Retinal pigment epithelial cell (primary cell): Measurements from ENCODE around the gene DAAM2.
A peak's percentile ranks its signal among the peaks of the same experiment; 100 is the strongest.

Experiments
- DNase-seq: peaks from one replicate; pipeline ENCODE4 v3.0.0-alpha.2; 2010; ENCODE audit warnings: low read depth
- H3K4me3 ChIP-seq: 2 replicates; pipeline ENCODE4 v1.5.1; 2011; ENCODE audit warnings: mild to moderate bottlenecking, low read length, control low read depth, moderate library complexity
- TF ChIP-seq, protein P1 (sequence below): conservative IDR thresholded peaks from 2 replicates; pipeline ENCODE4 v1.5.1; 2011; ENCODE audit warnings: low read depth, low read length, control low read depth, inconsistent platforms

The DAAM2 gene

DNA sequence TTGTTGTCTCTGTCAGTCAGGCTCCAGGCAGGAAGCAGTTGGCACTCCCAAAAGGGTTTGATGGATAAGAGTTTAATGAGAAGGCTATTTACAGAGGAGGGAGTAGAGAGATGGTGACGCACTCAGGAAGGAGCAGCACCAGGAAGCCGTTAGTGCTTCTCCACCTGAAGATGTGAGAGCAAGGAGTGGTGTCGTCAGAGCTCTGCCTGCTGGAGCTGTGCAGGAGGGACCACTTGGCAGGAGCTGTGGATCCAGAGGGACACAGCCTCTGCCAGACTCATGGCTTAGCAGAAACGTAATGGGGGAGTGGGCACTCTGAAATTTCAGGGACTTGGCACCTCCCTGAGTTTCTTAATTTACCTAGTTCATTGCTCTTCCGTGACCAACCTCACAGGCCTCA lies 16.8 kb downstream of the DAAM2 start:
- TF ChIP-seq, protein P1, sequence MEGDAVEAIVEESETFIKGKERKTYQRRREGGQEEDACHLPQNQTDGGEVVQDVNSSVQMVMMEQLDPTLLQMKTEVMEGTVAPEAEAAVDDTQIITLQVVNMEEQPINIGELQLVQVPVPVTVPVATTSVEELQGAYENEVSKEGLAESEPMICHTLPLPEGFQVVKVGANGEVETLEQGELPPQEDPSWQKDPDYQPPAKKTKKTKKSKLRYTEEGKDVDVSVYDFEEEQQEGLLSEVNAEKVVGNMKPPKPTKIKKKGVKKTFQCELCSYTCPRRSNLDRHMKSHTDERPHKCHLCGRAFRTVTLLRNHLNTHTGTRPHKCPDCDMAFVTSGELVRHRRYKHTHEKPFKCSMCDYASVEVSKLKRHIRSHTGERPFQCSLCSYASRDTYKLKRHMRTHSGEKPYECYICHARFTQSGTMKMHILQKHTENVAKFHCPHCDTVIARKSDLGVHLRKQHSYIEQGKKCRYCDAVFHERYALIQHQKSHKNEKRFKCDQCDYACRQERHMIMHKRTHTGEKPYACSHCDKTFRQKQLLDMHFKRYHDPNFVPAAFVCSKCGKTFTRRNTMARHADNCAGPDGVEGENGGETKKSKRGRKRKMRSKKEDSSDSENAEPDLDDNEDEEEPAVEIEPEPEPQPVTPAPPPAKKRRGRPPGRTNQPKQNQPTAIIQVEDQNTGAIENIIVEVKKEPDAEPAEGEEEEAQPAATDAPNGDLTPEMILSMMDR: no peak
- no peak overlapping the region for H3K4me3 ChIP-seq
- DNase-seq: no peak

DNA sequence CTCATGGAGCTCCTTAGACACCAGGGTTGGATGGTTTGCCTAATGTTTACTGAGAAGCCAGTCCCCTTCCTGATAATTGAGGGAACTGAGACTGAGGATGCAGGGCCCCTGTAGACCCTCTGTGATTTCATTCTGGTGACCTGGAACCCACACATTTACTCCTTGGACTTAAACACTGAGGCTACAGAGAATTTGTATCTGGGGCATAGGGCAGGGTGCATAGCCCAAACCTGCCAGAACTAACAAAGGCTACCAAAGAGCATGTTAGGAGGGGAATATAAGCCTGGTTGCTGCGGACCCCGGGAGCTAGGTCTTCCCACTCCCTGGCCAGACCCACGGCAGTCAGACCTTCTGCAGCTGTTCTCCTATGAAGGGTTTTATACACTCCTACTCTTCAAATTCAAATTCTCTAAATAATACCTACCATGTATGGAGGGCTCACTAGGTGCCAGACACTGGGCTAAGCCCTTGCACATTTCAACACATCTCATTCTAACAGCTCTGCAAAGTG lies 19.7 kb downstream of the DAAM2 start:
- H3K4me3 ChIP-seq: no peak overlapping the region
- DNase-seq: no peak
- TF ChIP-seq, protein P1: no peak

DNA sequence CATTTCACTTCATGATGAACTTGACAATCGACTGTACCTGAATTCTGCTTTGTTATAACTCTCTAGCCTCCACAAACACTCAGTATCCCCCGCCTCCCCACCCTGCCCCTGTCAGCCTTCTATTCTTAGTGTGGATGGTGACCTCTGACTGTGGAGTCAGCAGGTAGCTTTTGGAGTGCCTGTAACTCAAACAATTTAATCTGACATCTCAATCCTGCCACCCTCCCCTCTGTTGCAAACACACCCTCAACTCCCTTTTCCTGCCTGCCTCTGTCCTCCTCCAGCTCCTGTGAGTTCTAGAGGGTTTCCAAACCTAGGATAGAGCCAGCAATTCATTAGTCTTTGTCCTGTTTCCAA lies 20.3 kb downstream of the DAAM2 start:
- H3K4me3 ChIP-seq: no peak overlapping the region
- TF ChIP-seq, protein P1: no peak

DNA sequence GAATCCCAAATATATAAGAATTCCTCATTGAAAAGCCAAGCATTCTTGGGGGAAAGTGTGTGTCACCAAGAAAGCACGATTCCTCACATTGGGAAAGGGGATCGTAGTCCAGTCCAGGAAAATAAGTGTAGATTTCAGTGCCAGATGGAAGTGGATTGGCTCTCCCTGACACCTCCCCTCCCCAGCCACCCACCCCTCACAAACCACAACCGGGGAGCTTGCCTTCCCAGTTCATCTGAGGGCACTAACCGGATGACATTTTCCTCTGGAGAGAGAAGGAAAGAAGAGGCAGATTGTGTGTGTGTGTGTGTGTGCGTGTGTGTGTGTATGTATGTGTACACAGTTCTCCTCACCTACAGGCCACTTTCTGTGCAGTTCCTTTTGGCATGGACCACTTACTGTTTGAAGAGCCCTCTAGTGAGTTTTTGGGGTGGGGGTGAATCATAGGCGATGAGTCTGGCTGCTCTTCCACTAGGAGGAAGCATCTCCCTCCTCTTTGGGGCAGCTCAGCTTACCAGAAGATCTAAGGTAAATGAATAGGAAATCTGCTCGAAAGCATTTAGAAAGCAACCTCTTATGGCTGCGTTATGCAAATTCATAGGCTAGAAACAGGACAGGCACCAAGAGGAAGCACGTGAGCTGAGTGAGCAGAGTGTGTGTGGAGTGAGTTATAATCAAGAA lies 20.8 kb downstream of the DAAM2 start:
- TF ChIP-seq, protein P1: peak; percentile 21
- H3K4me3 ChIP-seq: no peak overlapping the region
- no peak for DNase-seq

More for the DNA sequence above, 20.3 kb downstream of the DAAM2 start:
- no peak for DNase-seq

DNA sequence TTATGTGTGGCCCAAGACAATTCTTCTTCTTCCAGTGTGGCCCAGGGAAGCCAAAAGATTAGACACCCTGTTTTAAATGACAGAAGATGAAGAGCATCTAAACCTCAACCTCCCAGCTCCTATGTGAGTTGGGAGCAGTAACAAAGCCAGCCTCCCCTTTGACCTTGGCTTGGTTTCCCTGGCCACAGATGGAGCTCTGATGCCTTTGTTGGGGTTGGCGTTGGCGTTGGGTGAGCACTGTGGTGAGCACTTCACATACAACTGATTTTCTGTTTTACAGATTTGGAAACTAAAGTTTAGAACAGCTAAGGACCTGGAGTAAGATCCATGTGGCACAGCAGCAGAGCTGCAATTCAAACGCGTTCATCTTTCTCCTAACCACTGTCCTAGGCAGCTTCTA lies 22.1 kb downstream of the DAAM2 start:
- DNase-seq: no peak
- H3K4me3 ChIP-seq: no peak overlapping the region
- TF ChIP-seq, protein P1: no peak

DNA sequence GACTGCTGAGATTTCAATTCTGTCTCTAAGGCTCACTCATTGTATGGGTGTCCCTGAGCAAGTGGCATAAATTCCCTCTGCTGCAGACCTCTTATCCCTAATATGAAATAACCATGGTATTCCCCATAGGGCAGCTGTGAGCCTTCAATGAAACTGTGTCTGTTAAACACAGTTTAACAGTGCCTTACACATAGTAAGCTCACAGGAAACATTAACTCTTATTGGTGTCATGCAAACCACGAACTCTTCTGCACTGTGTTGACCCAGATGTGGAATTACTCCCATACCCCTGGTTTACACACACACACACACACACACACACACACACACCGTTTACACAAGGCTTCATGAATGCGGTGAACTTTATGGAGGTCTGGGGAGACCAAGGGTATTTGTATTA lies 23.2 kb downstream of the DAAM2 start:
- DNase-seq: no peak
- no peak overlapping the region for H3K4me3 ChIP-seq
- TF ChIP-seq, protein P1: no peak

DNA sequence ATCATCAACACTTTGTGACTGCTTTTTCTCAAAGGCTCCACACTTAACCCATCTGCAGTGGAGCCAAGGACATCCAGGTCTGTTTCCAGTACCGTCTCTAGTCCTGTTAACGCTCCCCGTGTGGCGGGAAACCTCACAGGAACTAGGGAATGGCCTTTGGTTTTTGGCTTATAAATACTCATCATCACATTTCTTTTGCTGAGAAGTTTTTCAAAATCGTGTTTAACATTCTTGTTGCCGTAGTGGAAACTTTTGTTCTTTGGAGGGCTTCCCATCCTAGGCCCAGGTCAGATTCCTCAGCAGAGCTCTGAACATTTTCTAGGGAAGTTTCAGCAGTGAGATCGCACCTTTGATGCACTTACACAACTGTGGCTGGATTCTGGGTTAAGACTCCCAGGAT lies 24.6 kb downstream of the DAAM2 start:
- DNase-seq: no peak
- TF ChIP-seq, protein P1: no peak
- no peak overlapping the region for H3K4me3 ChIP-seq
